DMS53 treated with DMSO at 0.1 percent for 48 hours (cell line): ENCODE measurements around the gene TMEM114.

ENCODE experiments used
- DNase-seq: peaks from one replicate; lab custom pipeline; 2025; ENCODE audit not compliant: unreplicated experiment; lab: John Stamatoyannopoulos, UW

The TMEM114 gene

GRCh38 chr16:8551388-8552332, 38.7 kb downstream of the TMEM114 start:
- DNase-seq, result no peak

GRCh38 chr16:8550728-8551387, 39.5 kb downstream of the TMEM114 start:
- no peak for DNase-seq

- DNase-seq, result no peak
These were observed 40.4 kb downstream of the TMEM114 start for GRCh38 chr16:8549843-8550412.

- no peak for DNase-seq
These were observed 42.1 kb downstream of the TMEM114 start for GRCh38 chr16:8548166-8548565.

GRCh38 chr16:8547762-8548161, 42.5 kb downstream of the TMEM114 start:
- DNase-seq, result no peak

GRCh38 chr16:8544406-8544805, 45.9 kb downstream of the TMEM114 start:
- DNase-seq, result no peak

- DNase-seq, result no peak
These were observed 47.1 kb downstream of the TMEM114 start for GRCh38 chr16:8543258-8543657.

- no peak for DNase-seq
These were observed 47.9 kb downstream of the TMEM114 start for GRCh38 chr16:8542393-8542792.

GRCh38 chr16:8541868-8542267, 48.4 kb downstream of the TMEM114 start:
- no peak for DNase-seq

- no peak for DNase-seq
These were observed 52.5 kb downstream of the TMEM114 start for GRCh38 chr16:8537691-8538342.

GRCh38 chr16:8533509-8533908, 56.8 kb downstream of the TMEM114 start:
- DNase-seq, result no peak

GRCh38 chr16:8530752-8531384, 59.4 kb downstream of the TMEM114 start:
- DNase-seq, result no peak

- no peak for DNase-seq
These were observed 61.8 kb downstream of the TMEM114 start for GRCh38 chr16:8528471-8528870.

GRCh38 chr16:8523932-8524331, 66.4 kb downstream of the TMEM114 start:
- no peak for DNase-seq

- DNase-seq, result no peak
These were observed 67.6 kb downstream of the TMEM114 start for GRCh38 chr16:8522757-8523156.

GRCh38 chr16:8519643-8520042, 70.7 kb downstream of the TMEM114 start:
- DNase-seq, result no peak
